GM23338 (cell line): ENCODE data around the gene MYL5. TPM values are rescaled to one million over a fixed set of nuclear protein-coding genes. Genes with fewer than 3 reads are reported as not detected.

ENCODE experiments used
- ATAC-seq: fragments of 200-7000 bp; cut with Tn5 transposase; 3 replicates; pipeline ENCODE4 v1.9.1; 2020
- DNase-seq: peaks from one replicate; pipeline ENCODE4 v3.0.0-alpha.2; 2015; ENCODE audit warnings: low spot score
- H2AFZ ChIP-seq: fragments of 200-600 bp; sonication (generic); 2 replicates; pipeline ENCODE4 v1.8.0; 2016; ENCODE audit warnings: antibody characterized with exemption, mild to moderate bottlenecking, moderate library complexity
- H3F3A ChIP-seq: fragments of 200-600 bp; sonication (generic); replicated peaks from 2 replicates; pipeline ENCODE4 v1.8.0; 2017; ENCODE audit warnings: antibody characterized with exemption, mixed run types, low read depth
- H3K27ac ChIP-seq: fragments of 200-600 bp; sonication (generic); 2 replicates; pipeline ENCODE4 v1.6.1; 2016; ENCODE audit warnings: low read depth
- H3K27me3 ChIP-seq: fragments of 200-600 bp; sonication (generic); 2 replicates; pipeline ENCODE4 v1.8.0; 2016; ENCODE audit warnings: mild to moderate bottlenecking, mixed run types, moderate library complexity; ENCODE audit not compliant: insufficient read depth
- H3K36me3 ChIP-seq: fragments of 200-600 bp; sonication (generic); 2 replicates; pipeline ENCODE4 v1.8.0; 2016; ENCODE audit warnings: mild to moderate bottlenecking; ENCODE audit not compliant: insufficient read depth
- H3K4me1 ChIP-seq: fragments of 200-600 bp; sonication (generic); 2 replicates; pipeline ENCODE4 v1.8.0; 2016; ENCODE audit warnings: mild to moderate bottlenecking, moderate library complexity; ENCODE audit not compliant: insufficient read depth
- H3K4me2 ChIP-seq: fragments of 200-600 bp; sonication (generic); 2 replicates; pipeline ENCODE4 v1.7.1; 2017; ENCODE audit warnings: mixed run types
- H3K4me3 ChIP-seq: fragments of 200-600 bp; sonication (generic); 2 replicates; pipeline ENCODE4 v1.6.1; 2016; ENCODE audit warnings: mixed run types
- H3K79me2 ChIP-seq: fragments of 200-600 bp; sonication (generic); replicated peaks from 2 replicates; pipeline ENCODE4 v1.8.0; 2017; ENCODE audit warnings: mild to moderate bottlenecking; ENCODE audit not compliant: insufficient read depth
- H3K9me2 ChIP-seq: fragments of 200-600 bp; sonication (generic); 2 replicates; pipeline ENCODE4 v1.8.0; 2017; ENCODE audit not compliant: insufficient read depth
- H4K20me1 ChIP-seq: fragments of 200-600 bp; sonication (generic); replicated peaks from 2 replicates; pipeline ENCODE4 v1.8.0; 2017; ENCODE audit warnings: mild to moderate bottlenecking; ENCODE audit not compliant: insufficient read depth
- H3K27ac Mint-ChIP-seq: 2 replicates; pipeline ENCODE4 v1.8.0; 2020; ENCODE audit warnings: inconsistent platforms, mild to moderate bottlenecking, moderate library complexity, mixed read lengths
- H3K27me3 Mint-ChIP-seq: 3 replicates; pipeline ENCODE4 v1.8.0; 2022; ENCODE audit warnings: low read depth, mild to moderate bottlenecking, moderate library complexity, mixed read lengths, inconsistent platforms; ENCODE audit not compliant: insufficient read depth, poor library complexity
- H3K36me3 Mint-ChIP-seq: 3 replicates; pipeline ENCODE4 v1.8.0; 2021; ENCODE audit warnings: low read depth, mild to moderate bottlenecking, inconsistent platforms, moderate library complexity, mixed read lengths
- H3K4me1 Mint-ChIP-seq: 3 replicates; pipeline ENCODE4 v1.8.0; 2020; ENCODE audit warnings: mild to moderate bottlenecking, inconsistent platforms, mixed read lengths
- H3K4me3 Mint-ChIP-seq: 3 replicates; pipeline ENCODE4 v1.8.0; 2021; ENCODE audit warnings: moderate library complexity, mild to moderate bottlenecking, inconsistent platforms, mixed read lengths
- H3K9me3 Mint-ChIP-seq: 3 replicates; pipeline ENCODE4 v1.8.0; 2020; ENCODE audit warnings: moderate library complexity, mild to moderate bottlenecking, inconsistent platforms, mixed read lengths
- ZNF331 ChIP-seq: fragments of 250-450 bp; sonication (Bioruptor Pico); IDR thresholded peaks from 2 replicates; pipeline ENCODE4 v1.5.0; 2020; ENCODE audit warnings: low read depth, mild to moderate bottlenecking, moderate library complexity
- polyA plus RNA-seq: library from polyadenylated mRNA; unstranded; fragments of >200 nt; fragmentation: Nextera tagmentation; extraction: Ambion mirVana; gene quantifications from 2 replicates; pipeline ENCODE4 v1.2.1, GENCODE V29; 2016
- total RNA-seq: library from RNA; depleted of rRNA; stranded (reverse); fragments of >200 nt; shearing (Covaris generic); gene quantifications from 2 replicates; pipeline ENCODE4 v1.2.3, GENCODE V29; 2014
- TF ChIP-seq, protein P1 (sequence below): fragments of 250-450 bp; sonication (Bioruptor Pico); IDR thresholded peaks from 2 replicates; pipeline ENCODE4 v1.5.0; 2020; ENCODE audit warnings: mild to moderate bottlenecking, moderate library complexity
- TF ChIP-seq, protein P2 (sequence below): IDR thresholded peaks from 2 replicates; pipeline ENCODE4 v1.6.1; 2016; ENCODE audit warnings: antibody characterized with exemption
- TF ChIP-seq, protein P3 (sequence below): IDR thresholded peaks from one replicate; pipeline ENCODE4 v1.6.1; 2018; ENCODE audit warnings: antibody characterized with exemption; ENCODE audit not compliant: unreplicated experiment

Gene MYL5
- total and polyA plus RNA-seq, 2 experiments from 2014 or later: 3.0 to 4.4 TPM

DNA sequence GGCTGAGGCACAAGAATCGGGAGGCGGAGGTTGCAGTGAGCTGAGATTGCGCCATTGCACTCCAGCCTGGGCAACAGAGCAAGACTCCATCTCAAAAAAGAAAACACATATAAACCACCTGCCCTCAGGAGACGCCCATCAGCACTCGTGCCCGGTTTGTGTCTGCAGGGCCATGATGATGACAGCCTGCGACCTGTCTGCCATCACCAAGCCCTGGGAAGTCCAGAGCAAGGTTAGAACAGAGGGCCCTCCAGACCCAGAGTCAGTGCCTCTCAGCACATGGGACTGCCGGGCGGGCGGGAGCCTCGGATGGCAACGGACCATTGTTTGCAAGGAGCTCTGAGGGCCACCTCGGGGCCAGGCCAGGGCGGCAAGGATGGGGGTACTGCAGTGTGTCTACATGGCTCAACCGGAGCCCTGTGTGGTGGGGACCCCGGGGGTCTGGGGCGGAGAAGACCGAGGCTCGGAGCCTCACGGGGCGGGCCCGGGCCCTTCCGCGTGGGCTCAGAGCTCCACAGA lies 9.6 kb upstream of the MYL5 start (continued):
- TF ChIP-seq, protein P1, sequence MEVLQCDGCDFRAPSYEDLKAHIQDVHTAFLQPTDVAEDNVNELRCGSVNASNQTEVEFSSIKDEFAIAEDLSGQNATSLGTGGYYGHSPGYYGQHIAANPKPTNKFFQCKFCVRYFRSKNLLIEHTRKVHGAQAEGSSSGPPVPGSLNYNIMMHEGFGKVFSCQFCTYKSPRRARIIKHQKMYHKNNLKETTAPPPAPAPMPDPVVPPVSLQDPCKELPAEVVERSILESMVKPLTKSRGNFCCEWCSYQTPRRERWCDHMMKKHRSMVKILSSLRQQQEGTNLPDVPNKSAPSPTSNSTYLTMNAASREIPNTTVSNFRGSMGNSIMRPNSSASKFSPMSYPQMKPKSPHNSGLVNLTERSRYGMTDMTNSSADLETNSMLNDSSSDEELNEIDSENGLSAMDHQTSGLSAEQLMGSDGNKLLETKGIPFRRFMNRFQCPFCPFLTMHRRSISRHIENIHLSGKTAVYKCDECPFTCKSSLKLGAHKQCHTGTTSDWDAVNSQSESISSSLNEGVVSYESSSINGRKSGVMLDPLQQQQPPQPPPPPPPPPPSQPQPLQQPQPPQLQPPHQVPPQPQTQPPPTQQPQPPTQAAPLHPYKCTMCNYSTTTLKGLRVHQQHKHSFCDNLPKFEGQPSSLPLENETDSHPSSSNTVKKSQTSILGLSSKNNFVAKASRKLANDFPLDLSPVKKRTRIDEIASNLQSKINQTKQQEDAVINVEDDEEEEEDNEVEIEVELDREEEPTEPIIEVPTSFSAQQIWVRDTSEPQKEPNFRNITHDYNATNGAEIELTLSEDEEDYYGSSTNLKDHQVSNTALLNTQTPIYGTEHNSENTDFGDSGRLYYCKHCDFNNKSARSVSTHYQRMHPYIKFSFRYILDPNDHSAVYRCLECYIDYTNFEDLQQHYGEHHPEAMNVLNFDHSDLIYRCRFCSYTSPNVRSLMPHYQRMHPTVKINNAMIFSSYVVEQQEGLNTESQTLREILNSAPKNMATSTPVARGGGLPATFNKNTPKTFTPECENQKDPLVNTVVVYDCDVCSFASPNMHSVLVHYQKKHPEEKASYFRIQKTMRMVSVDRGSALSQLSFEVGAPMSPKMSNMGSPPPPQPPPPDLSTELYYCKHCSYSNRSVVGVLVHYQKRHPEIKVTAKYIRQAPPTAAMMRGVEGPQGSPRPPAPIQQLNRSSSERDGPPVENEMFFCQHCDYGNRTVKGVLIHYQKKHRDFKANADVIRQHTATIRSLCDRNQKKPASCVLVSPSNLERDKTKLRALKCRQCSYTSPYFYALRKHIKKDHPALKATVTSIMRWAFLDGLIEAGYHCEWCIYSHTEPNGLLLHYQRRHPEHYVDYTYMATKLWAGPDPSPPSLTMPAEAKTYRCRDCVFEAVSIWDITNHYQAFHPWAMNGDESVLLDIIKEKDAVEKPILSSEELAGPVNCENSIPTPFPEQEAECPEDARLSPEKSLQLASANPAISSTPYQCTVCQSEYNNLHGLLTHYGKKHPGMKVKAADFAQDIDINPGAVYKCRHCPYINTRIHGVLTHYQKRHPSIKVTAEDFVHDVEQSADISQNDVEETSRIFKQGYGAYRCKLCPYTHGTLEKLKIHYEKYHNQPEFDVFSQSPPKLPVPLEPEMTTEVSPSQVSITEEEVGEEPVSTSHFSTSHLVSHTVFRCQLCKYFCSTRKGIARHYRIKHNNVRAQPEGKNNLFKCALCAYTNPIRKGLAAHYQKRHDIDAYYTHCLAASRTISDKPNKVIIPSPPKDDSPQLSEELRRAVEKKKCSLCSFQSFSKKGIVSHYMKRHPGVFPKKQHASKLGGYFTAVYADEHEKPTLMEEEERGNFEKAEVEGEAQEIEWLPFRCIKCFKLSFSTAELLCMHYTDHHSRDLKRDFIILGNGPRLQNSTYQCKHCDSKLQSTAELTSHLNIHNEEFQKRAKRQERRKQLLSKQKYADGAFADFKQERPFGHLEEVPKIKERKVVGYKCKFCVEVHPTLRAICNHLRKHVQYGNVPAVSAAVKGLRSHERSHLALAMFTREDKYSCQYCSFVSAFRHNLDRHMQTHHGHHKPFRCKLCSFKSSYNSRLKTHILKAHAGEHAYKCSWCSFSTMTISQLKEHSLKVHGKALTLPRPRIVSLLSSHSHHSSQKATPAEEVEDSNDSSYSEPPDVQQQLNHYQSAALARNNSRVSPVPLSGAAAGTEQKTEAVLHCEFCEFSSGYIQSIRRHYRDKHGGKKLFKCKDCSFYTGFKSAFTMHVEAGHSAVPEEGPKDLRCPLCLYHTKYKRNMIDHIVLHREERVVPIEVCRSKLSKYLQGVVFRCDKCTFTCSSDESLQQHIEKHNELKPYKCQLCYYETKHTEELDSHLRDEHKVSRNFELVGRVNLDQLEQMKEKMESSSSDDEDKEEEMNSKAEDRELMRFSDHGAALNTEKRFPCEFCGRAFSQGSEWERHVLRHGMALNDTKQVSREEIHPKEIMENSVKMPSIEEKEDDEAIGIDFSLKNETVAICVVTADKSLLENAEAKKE: no peak

DNA sequence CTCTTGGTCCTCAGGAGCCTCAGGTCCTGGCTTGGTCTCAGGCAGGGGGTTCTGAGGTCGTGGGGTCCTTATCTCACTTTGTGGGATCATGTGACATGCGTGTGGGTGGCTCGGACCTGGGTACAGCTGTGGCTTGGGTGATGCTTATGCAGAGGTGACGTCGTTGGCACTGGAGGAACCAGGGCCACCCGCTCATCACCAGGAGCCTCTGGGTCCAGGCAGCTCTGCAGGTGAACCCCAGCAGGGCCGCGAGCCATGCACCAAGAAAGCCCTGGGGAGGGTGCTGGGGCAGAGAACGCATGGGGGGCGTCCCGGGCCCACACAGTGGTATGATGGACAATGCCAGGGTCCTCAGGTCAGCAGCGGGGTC lies 9.0 kb upstream of the MYL5 start:
- DNase-seq: no peak
- Mint-ChIP-seq H3K4me1 (no peaks in the 10 kb centered on the region; the same call in 2 of the 3 replicates), H3K36me3 (peaks cover 6% of the 10 kb centered on the region), H3K27ac (no peak overlapping the region), H3K27me3 (peaks cover 8% of the 10 kb centered on the region), H3K4me3 (no peak overlapping the region), H3K9me3 (no peaks in the 10 kb centered on the region; the same call in 2 of the 3 replicates)
- TF ChIP-seq, protein P1: no peak
- no peak for TF ChIP-seq ZNF331 (CRISPR knock-in tag)
- TF ChIP-seq, protein P2, sequence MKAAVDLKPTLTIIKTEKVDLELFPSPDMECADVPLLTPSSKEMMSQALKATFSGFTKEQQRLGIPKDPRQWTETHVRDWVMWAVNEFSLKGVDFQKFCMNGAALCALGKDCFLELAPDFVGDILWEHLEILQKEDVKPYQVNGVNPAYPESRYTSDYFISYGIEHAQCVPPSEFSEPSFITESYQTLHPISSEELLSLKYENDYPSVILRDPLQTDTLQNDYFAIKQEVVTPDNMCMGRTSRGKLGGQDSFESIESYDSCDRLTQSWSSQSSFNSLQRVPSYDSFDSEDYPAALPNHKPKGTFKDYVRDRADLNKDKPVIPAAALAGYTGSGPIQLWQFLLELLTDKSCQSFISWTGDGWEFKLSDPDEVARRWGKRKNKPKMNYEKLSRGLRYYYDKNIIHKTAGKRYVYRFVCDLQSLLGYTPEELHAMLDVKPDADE: no peak
- TF ChIP-seq, protein P3, sequence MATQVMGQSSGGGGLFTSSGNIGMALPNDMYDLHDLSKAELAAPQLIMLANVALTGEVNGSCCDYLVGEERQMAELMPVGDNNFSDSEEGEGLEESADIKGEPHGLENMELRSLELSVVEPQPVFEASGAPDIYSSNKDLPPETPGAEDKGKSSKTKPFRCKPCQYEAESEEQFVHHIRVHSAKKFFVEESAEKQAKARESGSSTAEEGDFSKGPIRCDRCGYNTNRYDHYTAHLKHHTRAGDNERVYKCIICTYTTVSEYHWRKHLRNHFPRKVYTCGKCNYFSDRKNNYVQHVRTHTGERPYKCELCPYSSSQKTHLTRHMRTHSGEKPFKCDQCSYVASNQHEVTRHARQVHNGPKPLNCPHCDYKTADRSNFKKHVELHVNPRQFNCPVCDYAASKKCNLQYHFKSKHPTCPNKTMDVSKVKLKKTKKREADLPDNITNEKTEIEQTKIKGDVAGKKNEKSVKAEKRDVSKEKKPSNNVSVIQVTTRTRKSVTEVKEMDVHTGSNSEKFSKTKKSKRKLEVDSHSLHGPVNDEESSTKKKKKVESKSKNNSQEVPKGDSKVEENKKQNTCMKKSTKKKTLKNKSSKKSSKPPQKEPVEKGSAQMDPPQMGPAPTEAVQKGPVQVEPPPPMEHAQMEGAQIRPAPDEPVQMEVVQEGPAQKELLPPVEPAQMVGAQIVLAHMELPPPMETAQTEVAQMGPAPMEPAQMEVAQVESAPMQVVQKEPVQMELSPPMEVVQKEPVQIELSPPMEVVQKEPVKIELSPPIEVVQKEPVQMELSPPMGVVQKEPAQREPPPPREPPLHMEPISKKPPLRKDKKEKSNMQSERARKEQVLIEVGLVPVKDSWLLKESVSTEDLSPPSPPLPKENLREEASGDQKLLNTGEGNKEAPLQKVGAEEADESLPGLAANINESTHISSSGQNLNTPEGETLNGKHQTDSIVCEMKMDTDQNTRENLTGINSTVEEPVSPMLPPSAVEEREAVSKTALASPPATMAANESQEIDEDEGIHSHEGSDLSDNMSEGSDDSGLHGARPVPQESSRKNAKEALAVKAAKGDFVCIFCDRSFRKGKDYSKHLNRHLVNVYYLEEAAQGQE: no peak
- Histone ChIP-seq H3F3A (no peaks in the 10 kb centered on the region), H3K4me2 (no peak overlapping the region), H3K4me1 (no peaks in the 10 kb centered on the region), H3K4me3 (no peak overlapping the region), H3K36me3 (no peaks in the 10 kb centered on the region), H3K27ac (no peak overlapping the region), H3K27me3 (no peaks in the 10 kb centered on the region), H3K79me2 (no peaks in the 10 kb centered on the region), H3K9me2 (no peaks in the 10 kb centered on the region), H4K20me1 (no peaks in the 10 kb centered on the region; the same call in 1 of the 2 replicates), H2AFZ (no peak overlapping the region)
- ATAC-seq: no peak
